Fibroblast of peridontal ligament (primary cell): ENCODE measurements around the gene LAMA2.
"Not testable (repeated sequence)": the region's sequence is repeated elsewhere in the genome, so short reads cannot be mapped to it uniquely, and the experiment has no call there.

Source experiments
- DNase-seq: peaks from one replicate; pipeline ENCODE4 v3.0.0-alpha.2; 2010; ENCODE audit errors: extremely low read depth

The LAMA2 gene

DNA sequence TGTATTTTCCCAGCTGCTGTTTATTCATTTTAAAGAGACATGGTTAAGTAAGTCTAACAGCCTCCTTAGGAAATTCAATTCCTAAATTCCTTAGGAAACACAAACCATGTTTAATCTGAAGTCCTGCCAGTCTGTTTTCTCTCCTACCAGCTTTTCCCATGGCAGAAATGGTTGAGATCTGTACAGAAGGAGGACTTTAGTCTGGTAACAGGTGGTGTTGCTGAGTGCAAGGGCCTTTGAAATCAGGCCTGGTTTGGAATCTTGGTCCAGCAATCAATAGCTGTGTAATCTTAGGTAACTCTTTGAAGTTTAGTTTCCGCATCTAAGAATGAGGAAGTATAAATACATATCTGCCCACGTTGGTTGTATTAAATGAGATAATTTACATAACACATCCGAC is 232.5 kb downstream of the LAMA2 start:
- no peak for DNase-seq

DNA sequence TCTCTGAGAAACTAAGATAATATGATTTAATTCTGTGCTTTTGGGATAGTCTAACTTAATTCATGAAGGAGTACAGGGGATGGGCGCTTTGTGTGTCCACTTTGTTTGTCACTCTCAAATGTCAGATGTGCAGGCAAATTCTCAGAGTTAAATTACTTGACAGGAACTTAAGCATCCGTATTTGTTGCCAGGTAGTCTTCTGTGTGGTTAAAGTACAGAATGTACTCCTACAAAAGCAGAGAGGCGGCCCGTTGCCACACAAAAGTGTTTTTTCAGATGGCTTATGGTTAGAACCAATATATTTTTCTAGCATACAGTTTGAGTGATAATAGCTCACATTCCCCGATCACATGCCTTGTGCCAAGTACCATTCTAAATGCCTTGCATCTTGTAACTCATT is 234.4 kb downstream of the LAMA2 start:
- no peak for DNase-seq

DNA sequence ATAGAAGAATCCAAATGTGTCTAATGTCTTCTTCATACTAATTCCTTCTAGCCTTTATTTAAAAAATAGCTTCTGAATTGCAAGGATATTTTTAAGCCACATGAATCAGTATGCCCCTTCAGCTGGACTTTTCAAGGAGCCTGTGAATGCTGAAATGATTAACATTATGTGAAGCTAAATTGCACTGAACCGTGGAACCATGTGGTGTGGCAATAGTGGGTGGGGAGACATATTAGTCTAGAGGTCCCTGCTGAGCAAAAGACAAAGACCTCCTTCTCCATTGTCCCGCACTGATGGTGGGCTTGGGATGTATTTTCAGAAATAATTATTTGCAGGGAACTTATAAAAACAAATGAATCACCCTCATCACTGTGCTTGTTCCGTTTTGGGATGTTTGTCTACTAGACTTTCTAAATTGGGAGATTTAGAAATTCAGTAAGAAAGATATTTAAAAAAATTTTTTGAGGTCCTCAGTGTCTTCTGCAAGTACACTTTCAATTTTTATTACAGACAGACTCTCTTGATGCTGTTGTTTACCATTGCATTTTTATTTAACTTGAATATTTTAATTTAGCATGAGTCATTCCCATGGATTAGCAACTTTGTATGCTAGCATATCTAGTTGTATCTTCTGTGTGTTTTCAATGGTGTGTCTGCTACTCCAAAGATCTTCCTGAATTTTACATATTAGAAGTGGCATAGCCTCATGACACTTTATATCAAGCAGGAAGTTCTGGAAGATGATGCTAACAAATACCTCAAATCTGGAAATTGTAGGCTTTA is 238.1 kb downstream of the LAMA2 start:
- DNase-seq, result peak; percentile 83

DNA sequence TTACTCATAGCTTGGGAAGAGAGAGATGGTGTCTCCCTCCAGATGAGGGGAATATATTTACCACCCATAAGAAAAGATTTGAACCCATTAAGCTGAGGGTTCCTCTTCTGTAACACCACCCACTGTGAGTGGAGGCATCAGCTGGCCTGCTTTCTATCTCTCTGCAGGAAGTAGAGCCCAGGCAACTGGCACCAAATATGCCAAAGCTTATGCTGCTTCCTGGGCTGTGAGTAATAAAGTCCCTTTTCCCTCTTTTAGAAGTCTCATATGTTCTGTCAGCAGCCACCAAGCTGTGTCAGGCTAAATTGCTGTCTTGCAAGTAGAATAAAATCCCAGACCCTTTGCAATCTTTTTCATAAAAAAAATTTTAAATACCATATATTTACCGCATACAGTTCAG is 241.4 kb downstream of the LAMA2 start:
- DNase-seq, result no peak

DNA sequence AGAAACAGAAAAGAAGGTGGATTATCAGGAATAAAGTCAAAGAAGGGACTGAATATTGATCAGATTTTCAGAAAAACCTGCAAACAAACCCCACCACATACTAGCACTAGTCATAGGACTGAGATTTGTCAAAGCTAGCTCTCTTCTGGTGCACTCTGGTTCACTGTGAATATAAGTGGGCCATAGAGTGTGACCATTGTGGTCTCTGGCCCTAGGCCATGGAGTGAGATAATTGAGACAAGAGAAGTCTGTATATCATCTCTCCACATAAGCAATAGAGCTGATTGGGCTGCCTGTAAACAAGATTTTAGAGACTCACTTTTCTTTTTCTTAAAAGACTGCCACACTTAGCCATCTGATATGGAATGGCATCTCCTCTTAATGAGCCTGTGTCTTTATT is 247.2 kb downstream of the LAMA2 start:
- DNase-seq, result peak; percentile 7

DNA sequence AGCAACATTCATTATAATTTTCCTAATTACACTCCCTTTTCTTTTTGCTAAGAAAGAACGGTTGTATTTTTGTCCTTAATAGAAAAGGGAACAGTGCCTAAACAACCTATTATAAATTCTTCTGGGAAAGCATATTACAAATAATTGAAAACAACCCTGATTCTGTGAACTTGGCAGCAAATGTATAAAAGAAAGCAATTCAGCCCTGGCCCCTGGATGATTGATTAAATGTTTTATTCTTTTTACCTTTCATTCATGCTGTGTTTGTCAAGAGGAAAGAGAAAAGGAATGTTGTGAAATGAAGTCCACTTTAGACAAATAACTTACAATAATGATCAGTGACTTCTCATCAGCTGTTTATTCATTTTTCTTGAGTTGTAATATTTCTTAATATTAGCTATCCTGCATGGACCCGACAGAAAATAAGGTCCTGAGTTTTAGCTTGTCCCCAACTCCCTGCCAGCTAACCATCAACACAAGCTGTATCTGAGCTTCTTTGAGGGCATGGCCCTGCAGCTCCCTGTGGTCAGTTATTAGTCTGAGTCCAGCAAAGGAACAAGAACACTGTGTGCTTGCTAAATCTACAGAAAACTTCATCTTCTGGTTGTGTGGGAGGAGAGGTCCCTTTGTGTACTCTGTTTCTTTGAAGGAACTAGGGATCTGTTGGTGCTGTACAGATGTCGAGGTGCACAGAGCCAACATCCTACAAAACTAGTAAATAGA is 248.2 kb downstream of the LAMA2 start:
- DNase-seq, result no peak

DNA sequence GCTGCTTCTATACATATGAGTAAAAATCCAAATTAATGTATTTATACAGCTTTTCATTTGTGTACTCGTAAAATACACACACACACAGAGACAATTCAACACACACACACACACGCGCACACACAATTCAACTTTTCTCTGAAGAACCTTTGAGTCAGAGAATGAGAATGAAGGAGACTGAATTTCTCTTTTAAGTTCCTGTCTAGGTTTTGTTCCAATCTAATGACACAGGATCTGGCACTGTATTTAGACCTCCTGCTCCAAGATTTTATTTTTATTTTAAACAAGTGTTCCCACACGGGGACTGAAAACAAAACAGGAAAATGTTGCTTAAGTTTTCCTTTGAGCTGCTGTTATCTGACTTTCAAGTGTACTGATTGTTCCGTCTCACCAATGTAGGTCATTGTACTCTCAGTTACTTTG is 250.8 kb downstream of the LAMA2 start:
- DNase-seq, result peak; percentile 52

DNA sequence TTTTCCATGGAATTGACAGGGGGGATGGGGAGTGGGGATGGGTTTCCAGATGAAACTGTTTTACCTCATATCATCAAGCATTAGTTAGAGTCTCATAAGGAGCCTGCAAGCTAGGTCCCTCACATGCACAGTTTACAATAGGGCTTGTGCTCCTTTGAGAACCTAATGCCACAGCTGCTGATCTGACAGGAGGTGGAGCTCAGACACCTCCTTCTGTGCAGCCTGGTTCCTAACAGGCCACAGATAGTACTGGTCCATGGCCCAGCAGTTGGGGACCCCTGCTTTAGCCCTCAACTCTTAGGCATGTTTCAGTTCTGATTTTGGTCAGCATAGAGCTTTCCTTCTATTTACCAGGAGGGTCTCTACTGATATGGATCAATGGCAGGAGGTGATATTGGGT is 251.6 kb downstream of the LAMA2 start:
- no peak for DNase-seq

DNA sequence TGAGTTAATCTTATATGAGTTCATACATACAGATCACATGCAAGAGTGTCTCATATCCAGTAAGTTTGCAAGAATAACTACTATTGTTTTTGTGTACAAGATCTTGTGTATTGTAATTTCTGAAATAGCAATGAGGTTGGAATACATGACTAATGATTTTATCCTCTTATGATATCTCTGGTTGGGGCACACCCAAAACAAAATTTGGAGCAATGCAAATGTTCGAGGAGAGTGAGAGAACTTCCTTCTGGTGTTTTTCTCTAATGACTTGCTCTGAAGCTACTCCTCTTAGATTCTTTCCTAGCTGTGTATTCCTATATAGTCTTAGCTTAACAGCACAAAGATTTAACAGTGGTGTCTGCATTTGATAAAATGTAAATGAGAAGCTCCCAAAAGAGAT is 252.5 kb downstream of the LAMA2 start:
- DNase-seq, result no peak

DNA sequence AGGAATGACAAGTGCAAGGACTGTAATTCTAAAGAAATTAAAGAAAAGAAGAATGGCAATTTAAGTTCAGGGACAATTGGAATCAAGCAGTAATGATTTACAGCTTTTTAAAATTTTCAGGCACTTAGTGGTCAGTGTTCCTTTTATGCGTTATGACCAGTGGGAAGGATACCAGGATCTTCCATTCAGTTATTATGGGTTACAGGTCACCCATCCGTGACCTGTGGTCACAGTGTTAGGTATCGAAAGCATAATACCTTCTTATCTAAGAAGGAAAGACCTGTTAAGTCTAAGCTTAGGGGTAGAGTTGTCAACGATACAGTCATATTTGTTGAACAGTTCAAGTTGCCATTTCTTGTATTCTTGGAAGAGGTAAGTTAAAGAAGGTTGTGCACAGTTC is 253.8 kb downstream of the LAMA2 start:
- no peak for DNase-seq

DNA sequence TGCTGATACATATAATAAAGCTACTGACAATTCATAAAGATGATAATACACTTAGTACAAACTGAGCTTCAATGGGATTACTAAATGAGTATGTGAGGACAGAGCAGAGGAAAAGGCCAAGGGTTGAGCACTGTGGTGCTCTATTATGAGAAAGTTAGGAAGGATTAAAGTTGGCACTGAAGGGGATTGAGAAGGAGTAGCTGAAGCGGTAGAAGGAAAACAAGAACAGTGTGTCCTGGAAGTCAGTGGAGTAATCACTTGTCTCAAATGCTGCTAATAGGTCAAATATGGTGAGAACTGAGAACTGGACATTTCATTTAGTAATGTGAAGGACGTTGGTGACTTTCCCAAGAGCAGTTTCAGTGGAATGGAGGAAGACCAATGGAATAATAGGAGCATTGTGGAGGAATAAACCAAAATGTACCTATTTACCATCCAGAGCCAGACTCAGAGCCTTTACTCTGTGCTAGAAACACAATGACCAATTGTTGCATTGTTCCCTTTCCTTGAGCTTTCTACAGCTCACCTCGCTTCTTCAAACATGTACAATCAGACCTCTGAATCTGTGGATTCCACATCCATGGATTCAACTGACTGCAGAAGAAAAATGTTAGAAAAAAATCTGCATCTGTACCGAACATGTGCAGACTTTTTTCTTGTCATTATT is 255.9 kb downstream of the LAMA2 start:
- DNase-seq, result no peak

DNA sequence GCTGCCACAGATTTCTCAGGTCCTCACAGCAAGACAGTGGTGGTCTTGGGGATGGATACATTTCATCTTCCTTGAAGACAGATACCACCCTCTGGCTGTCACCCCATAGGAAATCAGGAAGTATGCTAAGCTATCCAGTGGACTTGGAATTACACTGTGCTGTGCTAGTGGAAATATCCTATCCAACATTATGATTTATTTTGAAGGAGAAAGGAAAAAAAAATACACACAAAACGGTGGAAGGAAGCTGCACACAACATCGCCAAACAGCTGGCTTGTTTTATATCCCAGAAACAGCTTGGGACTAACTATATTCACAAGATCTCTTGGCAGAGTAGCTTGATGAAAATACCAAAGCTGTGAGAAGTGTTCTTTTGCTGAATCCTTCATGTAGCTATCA is 257.6 kb downstream of the LAMA2 start:
- peak; percentile 72 for DNase-seq

DNA sequence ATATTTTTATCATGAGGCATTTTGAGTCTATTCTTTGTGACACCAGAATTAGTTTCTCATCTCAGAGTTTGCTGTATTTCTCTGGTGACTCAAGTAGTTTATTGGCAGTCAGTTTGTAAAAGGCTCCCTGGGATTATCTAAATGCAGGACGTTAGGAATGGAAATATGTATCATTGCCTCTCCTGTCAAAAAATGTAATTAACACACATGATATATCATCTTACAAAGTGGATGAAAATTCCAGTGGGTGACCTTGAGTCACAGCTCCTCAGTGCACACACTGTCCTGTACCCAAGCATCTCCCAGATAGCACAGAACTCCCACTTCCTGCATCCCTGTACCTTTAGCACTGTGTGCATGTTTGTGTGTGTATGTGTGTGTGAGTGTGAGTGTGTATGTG is 258.6 kb downstream of the LAMA2 start:
- peak; percentile 26 for DNase-seq

DNA sequence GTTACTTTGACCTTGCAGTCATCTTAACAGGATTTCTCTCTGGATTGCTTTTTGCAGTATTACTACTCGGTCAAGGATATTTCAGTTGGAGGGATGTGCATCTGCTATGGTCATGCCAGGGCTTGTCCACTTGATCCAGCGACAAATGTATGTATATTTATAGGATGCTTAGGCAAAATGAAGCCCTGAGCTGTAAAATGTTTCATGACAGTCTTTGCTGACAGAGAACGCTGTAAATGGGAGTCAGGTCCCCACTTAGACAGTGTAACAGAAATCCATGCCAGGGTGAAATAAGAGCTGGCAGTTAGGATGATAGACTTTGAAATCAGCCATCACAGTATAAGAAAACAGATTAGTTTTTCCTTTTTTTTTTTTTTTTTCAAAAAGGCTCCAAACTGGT is 264.0 kb downstream of the LAMA2 start:
- no peak for DNase-seq

DNA sequence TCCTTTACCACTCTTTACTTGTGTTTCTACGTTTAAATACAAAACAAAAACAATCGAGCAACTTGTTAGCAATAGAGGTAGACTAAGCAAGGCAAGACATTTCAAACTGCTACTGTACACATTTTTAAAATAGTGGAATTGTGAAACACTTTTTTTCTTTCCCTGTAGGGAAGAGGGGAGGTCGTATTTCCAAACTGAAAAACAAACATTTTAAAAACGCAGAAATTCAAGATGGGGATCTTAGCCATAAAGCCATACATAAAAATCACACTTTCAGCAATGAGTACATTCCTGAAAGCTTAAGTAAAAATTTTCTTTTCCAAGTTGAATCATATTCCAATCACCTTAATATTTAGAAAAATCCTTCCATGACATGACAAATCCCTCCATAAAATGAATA is 267.6 kb downstream of the LAMA2 start:
- DNase-seq, result no peak

DNA sequence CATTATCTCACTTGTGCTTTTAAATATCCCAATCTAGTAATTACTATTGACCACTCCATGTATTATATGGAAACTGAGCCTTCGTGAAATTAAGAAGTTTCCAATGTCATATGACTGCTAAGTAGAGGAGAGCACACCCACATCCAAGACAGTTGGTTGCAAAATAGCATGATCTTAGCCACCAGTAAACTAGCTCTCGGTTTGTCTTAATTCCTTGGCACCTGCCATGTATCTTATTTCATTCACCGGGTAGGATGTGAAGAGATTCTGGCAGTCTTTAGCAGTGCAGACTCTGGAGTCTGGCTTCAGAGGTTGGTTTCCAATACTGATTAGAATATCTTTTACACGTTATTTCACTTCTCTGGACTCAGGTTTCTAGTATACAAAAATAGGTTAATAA is 270.3 kb downstream of the LAMA2 start:
- DNase-seq, result no peak

DNA sequence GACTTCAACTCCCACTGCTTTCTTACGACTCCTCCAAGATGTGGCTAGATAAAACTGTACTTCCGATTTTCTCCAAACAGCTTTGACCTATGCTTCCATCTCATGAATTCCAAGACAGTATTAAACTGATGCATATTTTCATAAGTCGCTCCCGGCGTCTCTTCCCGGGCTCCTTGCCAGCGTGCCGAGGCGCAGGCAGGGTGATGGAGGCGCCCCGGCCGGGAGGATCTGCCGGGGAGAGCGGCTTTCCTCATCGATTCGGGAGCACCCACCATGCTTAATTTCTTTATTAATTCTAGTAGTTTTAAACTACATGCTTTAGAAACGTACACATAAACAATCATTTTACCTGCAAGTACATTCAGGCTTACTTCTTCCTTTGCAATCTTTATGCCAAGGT is 276.3 kb downstream of the LAMA2 start:
- DNase-seq, result not testable (repeated sequence)

DNA sequence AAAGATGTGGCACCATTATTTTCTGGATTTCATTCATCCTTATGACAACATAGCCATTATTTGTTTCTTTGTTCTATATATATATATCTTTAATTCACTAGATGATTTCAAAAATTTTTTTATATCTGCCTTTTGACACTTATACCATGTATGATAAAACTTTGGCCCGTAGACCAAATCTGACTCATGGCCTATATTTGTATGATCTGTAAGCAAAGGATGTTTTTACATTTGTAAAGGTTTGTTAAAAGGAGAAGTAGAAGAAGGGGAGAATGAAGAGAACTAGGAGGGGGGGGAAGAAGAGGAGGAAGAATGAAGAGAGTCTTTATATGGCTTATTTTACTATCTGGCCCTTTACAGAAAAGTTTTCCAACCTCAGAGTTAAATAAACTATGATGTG is 279.7 kb downstream of the LAMA2 start:
- peak; percentile 8 for DNase-seq

DNA sequence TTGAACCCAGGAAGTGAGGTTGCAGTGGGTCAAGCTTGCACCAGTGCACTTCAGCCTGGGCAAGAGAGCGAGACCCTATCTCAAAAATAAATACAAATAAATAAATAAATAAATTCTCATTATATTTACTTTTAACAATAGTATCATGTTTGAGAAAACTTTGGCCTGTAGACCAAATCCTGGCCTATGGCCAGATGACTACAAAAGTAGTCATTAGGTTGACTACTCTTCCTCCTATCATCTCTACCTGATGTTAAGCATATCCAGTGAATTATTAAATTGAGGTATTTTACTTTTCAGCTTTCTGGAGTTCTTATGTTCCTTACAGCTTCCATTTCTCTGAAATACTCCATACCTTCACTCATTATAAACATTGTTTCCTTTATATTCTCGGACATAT is 280.6 kb downstream of the LAMA2 start:
- no peak for DNase-seq

DNA sequence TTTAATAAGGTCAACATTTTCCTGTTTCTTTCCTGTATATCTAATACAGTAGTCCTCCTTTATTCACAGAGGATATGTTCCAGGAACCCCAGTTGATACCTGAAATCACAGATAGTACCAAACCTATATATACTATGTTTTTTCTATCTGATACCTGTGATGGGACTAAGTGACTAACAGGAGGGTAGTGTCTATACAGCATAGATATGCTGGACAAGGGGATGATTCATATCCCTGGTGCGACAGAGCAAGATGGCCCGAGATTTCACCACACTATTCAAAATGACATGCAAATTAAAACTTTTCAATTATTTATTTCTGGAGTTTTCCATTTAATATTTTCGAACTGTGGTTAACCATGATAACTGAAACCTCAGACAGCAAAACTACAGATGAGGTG is 281.1 kb downstream of the LAMA2 start:
- DNase-seq, result no peak

DNA sequence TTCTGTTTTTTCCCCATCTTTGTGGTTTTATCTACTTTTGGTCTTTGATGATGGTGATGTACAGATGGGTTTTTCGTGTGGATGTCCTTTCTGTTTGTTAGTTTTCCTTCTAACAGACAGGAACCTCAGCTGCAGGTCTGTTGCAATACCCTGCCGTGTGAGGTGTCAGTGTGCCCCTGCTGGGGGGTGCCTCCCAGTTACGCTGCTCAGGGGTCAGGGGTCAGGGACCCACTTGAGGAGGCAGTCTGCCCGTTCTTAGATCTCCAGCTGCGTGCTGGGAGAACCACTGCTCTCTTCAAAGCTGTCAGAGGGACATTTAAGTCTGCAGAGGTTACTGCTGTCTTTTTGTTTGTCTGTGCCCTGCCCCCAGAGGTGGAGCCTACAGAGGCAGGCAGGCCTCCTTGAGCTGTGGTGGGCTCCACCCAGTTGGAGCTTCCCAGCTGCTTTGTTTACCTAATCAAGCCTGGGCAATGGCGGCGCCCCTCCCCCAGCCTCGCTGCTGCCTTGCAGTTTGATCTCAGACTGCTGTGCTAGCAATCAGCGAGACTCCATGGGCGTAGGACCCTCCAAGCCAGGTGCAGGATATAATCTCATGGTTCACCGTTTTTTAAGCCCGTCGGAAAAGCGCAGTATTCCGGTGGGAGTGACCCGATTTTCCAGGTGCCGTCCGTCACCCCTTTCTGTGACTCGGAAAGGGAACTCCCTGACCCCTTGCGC is 289.5 kb downstream of the LAMA2 start:
- not testable (repeated sequence) for DNase-seq

DNA sequence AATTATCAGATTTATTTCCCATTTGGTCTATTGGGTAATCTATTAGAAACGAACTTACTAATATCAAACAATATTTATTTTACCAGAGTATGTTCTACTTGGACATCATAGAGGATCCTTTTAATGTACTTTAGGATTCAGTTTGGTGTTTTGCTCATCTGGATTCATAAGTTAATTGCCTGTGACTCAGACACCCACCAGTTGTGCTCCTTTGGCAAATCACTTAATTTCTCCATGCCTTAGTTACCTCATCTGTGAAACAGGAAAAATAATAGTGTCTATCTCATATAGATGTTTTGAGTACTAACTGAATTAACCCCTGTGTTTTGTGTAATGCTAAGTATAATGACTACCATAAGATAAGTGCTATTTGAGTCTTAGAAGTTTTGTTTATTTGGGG is 292.1 kb downstream of the LAMA2 start:
- DNase-seq, result no peak
